GM10248 (cell line): Measurements from ENCODE around the gene SLC12A4.
"Not testable (repeated sequence)": the region's sequence is repeated elsewhere in the genome, so short reads cannot be mapped to it uniquely, and the experiment has no call there.

Experiments
- CTCF ChIA-PET: fragments of 300-600 bp; sonication (Branson Sonifier 250); formaldehyde crosslinking; extraction: SDS; loops from one replicate; lab custom pipeline; 2021; ENCODE audit warnings: antibody characterized with exemption; lab: Yijun Ruan, JAX
- POLR2A ChIA-PET: fragments of 350-650 bp; sonication (Branson Sonifier 250); formaldehyde crosslinking; extraction: SDS; loops from one replicate; lab custom pipeline; 2020; ENCODE audit warnings: antibody characterized with exemption; lab: Yijun Ruan, JAX
- DNase-seq: peaks from one replicate; pipeline ENCODE4 v3.0.0; 2012; ENCODE audit errors: extremely low spot score
- TF ChIP-seq, protein P1 (sequence below): IDR thresholded peaks from 2 replicates; pipeline ENCODE4 v1.5.1; 2012; ENCODE audit warnings: mild to moderate bottlenecking, low read depth; ENCODE audit errors: extremely low read depth, missing control alignments, control extremely low read depth

Gene SLC12A4

DNA sequence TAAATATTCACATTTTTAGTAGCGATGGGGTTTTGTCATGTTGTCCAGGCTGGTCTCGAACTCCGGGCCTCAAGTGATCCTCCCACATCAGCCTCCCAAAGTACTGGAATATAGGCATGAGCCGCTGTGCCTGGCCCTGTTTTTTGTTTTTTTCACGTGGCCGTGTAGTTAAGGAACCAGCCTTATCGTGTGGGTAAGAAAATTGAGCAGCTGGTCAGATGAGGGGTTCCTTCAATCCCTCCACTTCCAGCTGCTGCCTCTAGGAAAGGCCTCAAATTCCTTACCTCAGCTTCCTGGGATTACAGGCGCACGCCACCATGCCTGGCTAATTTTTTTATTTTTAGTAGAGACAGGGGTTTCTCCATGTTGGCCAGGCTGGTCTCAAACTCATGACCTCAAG is 36.8 kb upstream of the SLC12A4 start:
- TF ChIP-seq, protein P1, sequence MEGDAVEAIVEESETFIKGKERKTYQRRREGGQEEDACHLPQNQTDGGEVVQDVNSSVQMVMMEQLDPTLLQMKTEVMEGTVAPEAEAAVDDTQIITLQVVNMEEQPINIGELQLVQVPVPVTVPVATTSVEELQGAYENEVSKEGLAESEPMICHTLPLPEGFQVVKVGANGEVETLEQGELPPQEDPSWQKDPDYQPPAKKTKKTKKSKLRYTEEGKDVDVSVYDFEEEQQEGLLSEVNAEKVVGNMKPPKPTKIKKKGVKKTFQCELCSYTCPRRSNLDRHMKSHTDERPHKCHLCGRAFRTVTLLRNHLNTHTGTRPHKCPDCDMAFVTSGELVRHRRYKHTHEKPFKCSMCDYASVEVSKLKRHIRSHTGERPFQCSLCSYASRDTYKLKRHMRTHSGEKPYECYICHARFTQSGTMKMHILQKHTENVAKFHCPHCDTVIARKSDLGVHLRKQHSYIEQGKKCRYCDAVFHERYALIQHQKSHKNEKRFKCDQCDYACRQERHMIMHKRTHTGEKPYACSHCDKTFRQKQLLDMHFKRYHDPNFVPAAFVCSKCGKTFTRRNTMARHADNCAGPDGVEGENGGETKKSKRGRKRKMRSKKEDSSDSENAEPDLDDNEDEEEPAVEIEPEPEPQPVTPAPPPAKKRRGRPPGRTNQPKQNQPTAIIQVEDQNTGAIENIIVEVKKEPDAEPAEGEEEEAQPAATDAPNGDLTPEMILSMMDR, result no peak
- CTCF ChIA-PET, result interaction anchor here (1.0 to 4.5 kb wide), 3 partner anchors 9 to 18 kb away, joined by 5 to 12 read pairs (median 7); partner anchors contain the start of genes DDX28 and DUS2
- DNase-seq, result no peak
- POLR2A ChIA-PET, result no interaction called here

DNA sequence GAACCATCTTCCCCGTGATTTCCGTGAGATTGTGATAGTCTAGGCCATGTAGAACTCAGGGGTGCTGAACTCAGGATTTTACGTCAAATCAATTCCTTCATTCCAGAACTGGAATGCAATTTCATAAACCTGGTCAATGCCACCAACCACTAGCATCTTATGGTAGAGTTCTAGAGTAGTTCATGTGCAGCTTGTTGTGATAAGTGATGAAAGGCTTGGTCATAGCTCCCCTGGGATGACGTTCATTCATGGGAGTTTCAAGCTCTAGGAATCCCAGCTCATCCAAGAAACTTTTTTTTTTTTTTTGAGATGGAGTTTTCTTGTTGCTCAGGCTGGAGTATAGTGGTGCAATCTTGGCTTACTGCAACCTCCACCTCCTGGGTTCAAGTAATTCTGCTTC is 34.6 kb upstream of the SLC12A4 start:
- ChIA-PET POLR2A (interaction anchor here (0.6 kb wide), 1 partner anchor 158 kb away, joined by 3 read pairs; no protein-coding TSS in a partner anchor), CTCF (interaction anchor here (1.0 to 4.5 kb wide), 9 partner anchors 9 to 61 kb away, joined by 4 to 12 read pairs (median 6); partner anchors contain the start of genes DDX28, DPEP2NB and DUS2)
- TF ChIP-seq, protein P1, result no peak
- DNase-seq, result no peak

DNA sequence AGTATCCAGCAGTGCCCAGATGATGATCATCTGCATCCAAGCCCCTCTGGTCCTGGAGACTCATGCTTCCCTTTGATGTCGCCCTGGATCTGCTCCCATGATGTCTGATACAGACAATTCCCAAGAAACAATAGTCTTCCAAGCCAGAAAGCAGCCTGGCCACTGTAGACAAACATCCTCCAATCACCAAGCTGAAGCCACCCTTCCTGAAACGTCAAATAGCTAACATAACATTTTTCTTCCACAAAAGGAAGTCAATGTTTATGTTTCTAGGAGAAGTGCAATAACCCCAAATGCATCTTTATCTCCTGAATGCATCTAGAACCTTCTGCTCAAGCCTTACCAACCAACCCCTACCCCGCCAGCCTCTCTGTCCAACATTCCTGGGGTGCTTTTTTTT is 32.0 kb upstream of the SLC12A4 start:
- CTCF ChIA-PET, result interaction anchor here (1.2 to 1.4 kb wide), 2 partner anchors 29 to 66 kb away, joined by 3 read pairs; no protein-coding TSS in a partner anchor
- DNase-seq, result no peak
- POLR2A ChIA-PET, result no interaction called here
- TF ChIP-seq, protein P1, result no peak

DNA sequence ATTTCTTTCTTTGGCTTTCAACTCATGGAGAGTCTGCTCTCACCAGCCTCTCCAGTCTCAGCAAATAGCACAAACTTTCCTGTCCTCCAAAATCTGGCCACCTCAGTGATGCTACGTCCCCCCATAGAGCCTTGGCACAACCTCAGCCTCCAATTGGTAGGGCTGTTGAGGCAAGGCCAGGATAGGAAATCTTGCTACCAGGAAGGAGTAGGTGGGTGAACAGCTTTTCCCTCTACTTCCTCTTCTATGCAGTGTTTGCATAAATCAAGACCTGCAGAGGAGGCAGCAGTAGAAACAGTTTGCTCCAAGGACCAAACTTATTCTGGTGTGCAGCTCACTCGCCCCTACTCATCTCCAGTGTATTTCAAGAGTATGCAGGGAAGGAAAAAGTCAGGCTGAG is 31.5 kb upstream of the SLC12A4 start:
- TF ChIP-seq, protein P1, result no peak
- ChIA-PET POLR2A (no interaction called here), CTCF (interaction anchor here (1.2 to 1.4 kb wide), 3 partner anchors 30 to 74 kb away, joined by 3 read pairs; no protein-coding TSS in a partner anchor)

DNA sequence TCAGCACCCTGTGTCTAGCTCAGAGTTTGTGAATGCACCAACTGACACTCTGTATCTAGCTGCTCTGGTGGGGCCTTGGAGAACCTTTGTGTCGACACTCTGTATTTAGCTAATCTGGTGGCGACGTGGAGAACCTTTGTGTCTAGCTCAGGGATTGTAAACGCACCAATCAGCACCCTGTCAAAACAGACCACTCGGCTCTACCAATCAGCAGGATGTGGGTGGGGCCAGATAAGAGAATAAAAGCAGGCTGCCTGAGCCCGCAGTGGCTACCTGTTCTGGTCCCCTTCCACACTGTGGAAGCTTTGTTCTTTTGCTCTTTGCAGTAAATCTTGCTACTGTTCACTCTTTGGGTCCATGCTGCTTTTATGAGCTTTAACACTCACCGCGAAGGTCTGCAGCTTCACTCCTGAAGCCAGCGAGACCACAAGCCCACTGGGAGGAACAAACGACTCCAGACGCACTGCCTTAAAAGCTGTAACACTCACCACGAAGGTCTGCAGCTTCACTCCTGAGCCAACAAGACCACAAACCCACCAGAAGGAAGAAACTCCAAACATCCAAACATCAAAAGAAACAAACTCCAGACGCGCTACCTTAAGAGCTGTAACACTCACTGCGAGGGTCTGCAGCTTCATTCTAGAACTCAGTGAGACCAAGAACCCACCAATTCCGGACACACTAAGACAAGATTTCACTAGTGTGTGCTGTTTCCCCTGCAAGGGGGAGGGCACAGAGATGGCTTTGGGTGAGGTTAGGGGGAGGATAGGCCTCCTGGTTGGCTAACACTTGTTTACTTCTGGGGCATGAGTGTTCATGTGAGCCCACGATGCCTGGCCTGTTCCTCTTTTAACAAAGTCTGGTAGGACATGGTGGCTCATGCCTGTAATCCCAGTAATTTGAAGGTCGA is 30.6 kb upstream of the SLC12A4 start, which contains the start of gene DPEP2:
TSS of gene DPEP2 (minus strand) at position 706 of the 910 bp plus-strand sequence. CDS start 6,272 bp downstream, outside the sequence.
- ChIA-PET CTCF (interaction anchor here (1.3 to 1.6 kb wide), 5 partner anchors 19 to 85 kb away, joined by 3 to 6 read pairs (median 3); no protein-coding TSS in a partner anchor), POLR2A (interaction anchor here (0.6 kb wide), 2 partner anchors 24 to 29 kb away, joined by 4 to 7 read pairs; partner anchors contain the start of genes DDX28 and DUS2)
- not testable (repeated sequence) for DNase-seq

More for the DNA sequence above, 31.5 kb upstream of the SLC12A4 start:
- DNase-seq, result no peak

DNA sequence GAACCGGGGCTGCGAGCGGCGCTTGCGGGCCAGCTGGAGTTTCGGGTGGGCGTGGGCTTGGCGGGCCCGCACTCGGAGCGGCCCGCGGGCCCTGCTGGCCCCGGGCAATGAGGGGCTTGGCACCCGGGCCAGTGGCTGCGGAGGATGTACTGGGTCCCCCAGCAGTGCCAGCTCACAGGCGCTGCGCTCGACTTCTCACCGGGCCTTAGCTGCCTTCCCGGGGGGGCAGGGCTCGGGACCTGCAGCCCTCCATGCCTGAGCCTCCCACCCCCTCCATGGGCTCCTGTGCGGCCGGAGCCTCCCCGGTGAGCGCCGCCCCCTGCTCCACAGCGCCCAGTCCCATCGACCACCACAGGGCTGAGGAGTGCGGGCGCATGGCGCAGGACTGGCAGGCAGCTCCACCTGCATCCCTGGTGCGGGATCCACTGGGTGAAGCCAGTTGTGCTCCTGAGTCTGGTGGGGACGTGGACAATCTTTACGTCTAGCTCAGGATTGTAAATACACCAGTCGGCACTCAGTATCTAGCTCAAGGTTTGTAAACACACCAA is 29.9 kb upstream of the SLC12A4 start:
- ChIA-PET CTCF (interaction anchor here (1.3 to 1.6 kb wide), 4 partner anchors 20 to 86 kb away, joined by 3 to 6 read pairs (median 4); no protein-coding TSS in a partner anchor), POLR2A (interaction anchor here (0.6 kb wide), 2 partner anchors 25 to 30 kb away, joined by 4 to 7 read pairs; partner anchors contain the start of genes DDX28 and DUS2)
- DNase-seq, result not testable (repeated sequence)

DNA sequence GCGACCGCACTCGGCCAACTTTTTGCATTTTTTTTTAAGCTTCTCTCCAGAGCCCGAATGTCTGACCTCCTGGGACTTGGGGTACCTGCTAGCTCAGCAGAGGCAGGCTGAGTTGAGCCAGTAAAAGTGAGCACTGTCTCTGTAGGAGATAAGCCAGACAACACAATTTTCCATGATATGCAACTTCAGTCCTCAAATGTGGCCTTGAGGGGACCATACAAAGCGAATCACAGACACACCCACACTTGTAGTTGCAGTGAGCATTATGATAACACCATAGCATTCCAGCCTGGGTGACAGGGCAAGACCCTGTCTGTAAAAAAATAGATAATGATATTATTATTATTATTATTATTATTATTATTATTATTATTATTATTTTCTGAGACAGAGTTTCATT is 28.2 kb upstream of the SLC12A4 start:
- ChIA-PET CTCF (interaction anchor here (2.8 kb wide), 1 partner anchor 9 kb away, joined by 7 read pairs; no protein-coding TSS in a partner anchor), POLR2A (no interaction called here)
- TF ChIP-seq, protein P1, result no peak
- no peak for DNase-seq
